HEK293 (cell line): ENCODE data around the gene TMPRSS5.

ENCODE experiments used
- CTCF ChIA-PET: fragments of 350-600 bp; formaldehyde crosslinking; extraction: SDS; loops from one replicate; lab custom pipeline; 2021; ENCODE audit warnings: antibody characterized with exemption; lab: Yijun Ruan, JAX
- POLR2A ChIA-PET: fragments of 300-600 bp; formaldehyde crosslinking; extraction: SDS; loops from one replicate; lab custom pipeline; 2020; ENCODE audit warnings: antibody characterized with exemption, inconsistent platforms; lab: Yijun Ruan, JAX
- H3K27ac ChIP-seq: fragments of 200-500 bp; sonication (Bioruptor generic); 2 replicates; pipeline ENCODE4 v1.5.1; 2014; ENCODE audit warnings: low read depth, low read length, control low read depth, inconsistent platforms; ENCODE audit errors: extremely low read depth
- H3K36me3 ChIP-seq, 2 experiments: fragments of 200-500 bp in 1 of 2; sonication (Bioruptor generic) in 1 of 2; 1 replicate in 1 of 2; 2 replicates in 1 of 2; pipeline ENCODE4 v1.5.1; 2014 to 2017; ENCODE audit warnings: inconsistent platforms in 2 of 2, low read length in 2 of 2; ENCODE audit not compliant: control insufficient read depth in 2 of 2, insufficient read depth in 1 of 2
- H3K4me1 ChIP-seq: fragments of 200-500 bp; sonication (Bioruptor generic); 2 replicates; pipeline ENCODE4 v1.5.1; 2014; ENCODE audit warnings: mild to moderate bottlenecking, low read length, inconsistent platforms; ENCODE audit not compliant: control insufficient read depth, insufficient read depth
- H3K4me3 ChIP-seq: 2 replicates; pipeline ENCODE4 v1.5.1; 2011; ENCODE audit warnings: low read depth, mild to moderate bottlenecking, control low read depth, low read length, moderate library complexity
- H3K9me3 ChIP-seq: fragments of 200-500 bp; sonication (Bioruptor generic); 2 replicates; pipeline ENCODE4 v1.5.1; 2014; ENCODE audit warnings: low read depth, low read length, inconsistent platforms; ENCODE audit not compliant: control insufficient read depth, insufficient read depth
- GLI4 ChIP-seq: fragments of 450-650 bp; formaldehyde crosslinking; IDR thresholded peaks from 2 replicates; pipeline ENCODE4 v1.5.1; 2016; ENCODE audit warnings: missing biosample characterization, missing genetic modification characterization
- IKZF3 ChIP-seq: fragments of 450-650 bp; IDR thresholded peaks from 2 replicates; pipeline ENCODE4 v1.5.0; 2018; ENCODE audit warnings: missing biosample characterization, mild to moderate bottlenecking, missing genetic modification characterization, moderate library complexity
- KLF17 ChIP-seq: fragments of 450-650 bp; formaldehyde crosslinking; IDR thresholded peaks from 2 replicates; pipeline ENCODE4 v1.5.1; 2016; ENCODE audit warnings: missing biosample characterization, missing genetic modification characterization
- ZBTB17 ChIP-seq: fragments of 450-650 bp; formaldehyde crosslinking; IDR thresholded peaks from 2 replicates; pipeline ENCODE4 v1.5.1; 2016; ENCODE audit warnings: missing biosample characterization, missing genetic modification characterization
- ZBTB21 ChIP-seq: fragments of 450-650 bp; formaldehyde crosslinking; IDR thresholded peaks from 2 replicates; pipeline ENCODE4 v1.5.1; 2017; ENCODE audit warnings: missing biosample characterization, missing genetic modification characterization
- ZNF114 ChIP-seq: fragments of 450-650 bp; formaldehyde crosslinking; IDR thresholded peaks from 2 replicates; pipeline ENCODE4 v1.5.0; 2017; ENCODE audit warnings: missing biosample characterization, missing genetic modification characterization
- ZNF146 ChIP-seq: fragments of 450-650 bp; formaldehyde crosslinking; IDR thresholded peaks from 2 replicates; pipeline ENCODE4 v1.5.1; 2016; ENCODE audit warnings: missing biosample characterization, missing genetic modification characterization
- ZNF148 ChIP-seq: fragments of 450-650 bp; formaldehyde crosslinking; IDR thresholded peaks from 2 replicates; pipeline ENCODE4 v1.5.0; 2017; ENCODE audit warnings: missing biosample characterization, missing genetic modification characterization, borderline replicate concordance
- ZNF174 ChIP-seq: fragments of 450-650 bp; formaldehyde crosslinking; IDR thresholded peaks from 2 replicates; pipeline ENCODE4 v1.5.0; 2017; ENCODE audit warnings: missing biosample characterization, mild to moderate bottlenecking, missing genetic modification characterization
- ZNF239 ChIP-seq: fragments of 450-650 bp; formaldehyde crosslinking; IDR thresholded peaks from 2 replicates; pipeline ENCODE4 v1.5.1; 2016; ENCODE audit warnings: missing biosample characterization, missing genetic modification characterization
- ZNF24 ChIP-seq: fragments of 450-650 bp; formaldehyde crosslinking; IDR thresholded peaks from 2 replicates; pipeline ENCODE4 v1.5.1; 2016; ENCODE audit warnings: missing biosample characterization, missing genetic modification characterization
- ZNF404 ChIP-seq: fragments of 450-650 bp; formaldehyde crosslinking; IDR thresholded peaks from 2 replicates; pipeline ENCODE4 v1.5.1; 2017; ENCODE audit warnings: missing biosample characterization, missing genetic modification characterization
- ZNF544 ChIP-seq: fragments of 450-650 bp; formaldehyde crosslinking; IDR thresholded peaks from 2 replicates; pipeline ENCODE4 v1.5.0; 2017; ENCODE audit warnings: missing biosample characterization, missing genetic modification characterization
- ZNF623 ChIP-seq: fragments of 450-650 bp; formaldehyde crosslinking; IDR thresholded peaks from 2 replicates; pipeline ENCODE4 v1.5.1; 2016; ENCODE audit warnings: missing biosample characterization, missing genetic modification characterization
- ZNF670 ChIP-seq: fragments of 450-650 bp; formaldehyde crosslinking; IDR thresholded peaks from 2 replicates; pipeline ENCODE4 v1.5.1; 2016; ENCODE audit warnings: missing biosample characterization, missing genetic modification characterization, low read depth
- ZNF792 ChIP-seq: fragments of 450-650 bp; formaldehyde crosslinking; IDR thresholded peaks from 2 replicates; pipeline ENCODE4 v1.5.1; 2016; ENCODE audit warnings: missing biosample characterization, missing genetic modification characterization
- TF ChIP-seq, protein P1 (sequence below): fragments of 450-650 bp; formaldehyde crosslinking; IDR thresholded peaks from 2 replicates; pipeline ENCODE4 v1.5.1; 2016; ENCODE audit warnings: missing biosample characterization, missing genetic modification characterization
- TF ChIP-seq, protein P2 (sequence below): fragments of 450-650 bp; IDR thresholded peaks from 2 replicates; pipeline ENCODE4 v1.5.1; 2018; ENCODE audit warnings: missing biosample characterization, missing genetic modification characterization
- TF ChIP-seq, protein P3 (sequence below): fragments of 450-650 bp; formaldehyde crosslinking; IDR thresholded peaks from 2 replicates; pipeline ENCODE4 v1.5.1; 2016; ENCODE audit warnings: missing biosample characterization, missing genetic modification characterization

TMPRSS5 gene

GRCh38 chr11:113752932-113753331 lies 46.8 kb upstream of the TMPRSS5 start (continued):
- TF ChIP-seq, protein P1, sequence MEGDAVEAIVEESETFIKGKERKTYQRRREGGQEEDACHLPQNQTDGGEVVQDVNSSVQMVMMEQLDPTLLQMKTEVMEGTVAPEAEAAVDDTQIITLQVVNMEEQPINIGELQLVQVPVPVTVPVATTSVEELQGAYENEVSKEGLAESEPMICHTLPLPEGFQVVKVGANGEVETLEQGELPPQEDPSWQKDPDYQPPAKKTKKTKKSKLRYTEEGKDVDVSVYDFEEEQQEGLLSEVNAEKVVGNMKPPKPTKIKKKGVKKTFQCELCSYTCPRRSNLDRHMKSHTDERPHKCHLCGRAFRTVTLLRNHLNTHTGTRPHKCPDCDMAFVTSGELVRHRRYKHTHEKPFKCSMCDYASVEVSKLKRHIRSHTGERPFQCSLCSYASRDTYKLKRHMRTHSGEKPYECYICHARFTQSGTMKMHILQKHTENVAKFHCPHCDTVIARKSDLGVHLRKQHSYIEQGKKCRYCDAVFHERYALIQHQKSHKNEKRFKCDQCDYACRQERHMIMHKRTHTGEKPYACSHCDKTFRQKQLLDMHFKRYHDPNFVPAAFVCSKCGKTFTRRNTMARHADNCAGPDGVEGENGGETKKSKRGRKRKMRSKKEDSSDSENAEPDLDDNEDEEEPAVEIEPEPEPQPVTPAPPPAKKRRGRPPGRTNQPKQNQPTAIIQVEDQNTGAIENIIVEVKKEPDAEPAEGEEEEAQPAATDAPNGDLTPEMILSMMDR (tag by site-specific recombination), result no peak
- TF ChIP-seq ZNF24 (tag by site-specific recombination), result no peak
- TF ChIP-seq ZNF670 (tag by site-specific recombination), result no peak

DNA sequence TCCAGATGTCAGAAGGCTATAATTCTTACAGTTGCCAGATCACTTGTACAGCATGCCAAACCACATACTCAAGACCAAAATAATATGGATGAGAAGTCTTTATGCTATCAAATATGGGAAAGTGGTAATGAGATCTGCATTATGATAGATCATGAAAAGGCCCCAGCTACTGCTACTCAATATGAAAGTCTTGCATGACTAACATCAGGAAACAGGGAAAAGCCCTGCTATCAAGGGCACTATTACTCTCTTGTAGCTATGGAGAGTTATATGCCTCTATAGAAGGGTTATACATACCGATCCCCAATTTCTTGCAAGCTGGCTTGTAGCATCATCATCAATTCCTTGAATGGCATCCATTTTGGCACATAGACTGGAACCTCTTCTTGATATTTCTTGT lies 30.2 kb upstream of the TMPRSS5 start:
- CTCF ChIA-PET, result no interaction called here
- POLR2A ChIA-PET, result no interaction called here
- no peaks in the 10 kb centered on the region for H3K4me1 ChIP-seq
- no peak overlapping the region for H3K27ac ChIP-seq
- H3K36me3 ChIP-seq, result peaks cover 3 to 90% of the 10 kb centered on the region in 2 experiments; a peak in 2 of 3 replicates
- no peak for TF ChIP-seq ZBTB21 (tag by site-specific recombination)
- no peak for TF ChIP-seq ZNF174
- TF ChIP-seq, protein P2, sequence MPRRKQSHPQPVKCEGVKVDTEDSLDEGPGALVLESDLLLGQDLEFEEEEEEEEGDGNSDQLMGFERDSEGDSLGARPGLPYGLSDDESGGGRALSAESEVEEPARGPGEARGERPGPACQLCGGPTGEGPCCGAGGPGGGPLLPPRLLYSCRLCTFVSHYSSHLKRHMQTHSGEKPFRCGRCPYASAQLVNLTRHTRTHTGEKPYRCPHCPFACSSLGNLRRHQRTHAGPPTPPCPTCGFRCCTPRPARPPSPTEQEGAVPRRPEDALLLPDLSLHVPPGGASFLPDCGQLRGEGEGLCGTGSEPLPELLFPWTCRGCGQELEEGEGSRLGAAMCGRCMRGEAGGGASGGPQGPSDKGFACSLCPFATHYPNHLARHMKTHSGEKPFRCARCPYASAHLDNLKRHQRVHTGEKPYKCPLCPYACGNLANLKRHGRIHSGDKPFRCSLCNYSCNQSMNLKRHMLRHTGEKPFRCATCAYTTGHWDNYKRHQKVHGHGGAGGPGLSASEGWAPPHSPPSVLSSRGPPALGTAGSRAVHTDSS, result no peak
- H3K4me3 ChIP-seq, result no peak overlapping the region
- no peaks in the 10 kb centered on the region for H3K9me3 ChIP-seq

- ChIA-PET CTCF (interaction anchor here (0.5 to 5.4 kb wide), 11 partner anchors 10 to 492 kb away, joined by 3 to 68 read pairs (median 3); no protein-coding TSS in a partner anchor), POLR2A (interaction anchor here (0.7 kb wide), 1 partner anchor 348 kb away, joined by 5 read pairs; no protein-coding TSS in a partner anchor)
- no peaks in the 10 kb centered on the region for H3K4me1 ChIP-seq
- TF ChIP-seq ZNF544 (no peak), ZNF623 (tag by site-specific recombination) (no peak), ZNF404 (no peak), ZNF114 (tag by site-specific recombination) (no peak), ZNF792 (tag by site-specific recombination) (no peak), ZNF146 (no peak), IKZF3 (tag by site-specific recombination) (no peak)
- peaks cover 0 to 49% of the 10 kb centered on the region in 2 experiments; a peak in 2 of 3 replicates for H3K36me3 ChIP-seq
- no peak overlapping the region for H3K27ac ChIP-seq
- no peaks in the 10 kb centered on the region for H3K9me3 ChIP-seq
- H3K4me3 ChIP-seq, result no peak overlapping the region
Measured at GRCh38 chr11:113732092-113732491, 26.0 kb upstream of the TMPRSS5 start.

- Histone ChIP-seq H3K36me3 (peaks cover 0 to 39% of the 10 kb centered on the region in 2 experiments; a peak in 2 of 3 replicates), H3K9me3 (no peaks in the 10 kb centered on the region), H3K4me3 (no peak overlapping the region), H3K27ac (no peak overlapping the region), H3K4me1 (no peaks in the 10 kb centered on the region)
- ChIA-PET POLR2A (no interaction called here), CTCF (interaction anchor here (0.5 to 5.4 kb wide), 36 partner anchors 9 to 1143 kb away, joined by 3 to 68 read pairs (median 4); partner anchors contain the start of gene TTC12)
- TF ChIP-seq ZNF148 (tag by site-specific recombination) (no peak), GLI4 (no peak), KLF17 (tag by site-specific recombination) (no peak), ZNF239 (tag by site-specific recombination) (no peak), ZBTB17 (tag by site-specific recombination) (0 out of 2 replicates have a peak, but pooled peaks have one; percentile 38)
- TF ChIP-seq, protein P3, sequence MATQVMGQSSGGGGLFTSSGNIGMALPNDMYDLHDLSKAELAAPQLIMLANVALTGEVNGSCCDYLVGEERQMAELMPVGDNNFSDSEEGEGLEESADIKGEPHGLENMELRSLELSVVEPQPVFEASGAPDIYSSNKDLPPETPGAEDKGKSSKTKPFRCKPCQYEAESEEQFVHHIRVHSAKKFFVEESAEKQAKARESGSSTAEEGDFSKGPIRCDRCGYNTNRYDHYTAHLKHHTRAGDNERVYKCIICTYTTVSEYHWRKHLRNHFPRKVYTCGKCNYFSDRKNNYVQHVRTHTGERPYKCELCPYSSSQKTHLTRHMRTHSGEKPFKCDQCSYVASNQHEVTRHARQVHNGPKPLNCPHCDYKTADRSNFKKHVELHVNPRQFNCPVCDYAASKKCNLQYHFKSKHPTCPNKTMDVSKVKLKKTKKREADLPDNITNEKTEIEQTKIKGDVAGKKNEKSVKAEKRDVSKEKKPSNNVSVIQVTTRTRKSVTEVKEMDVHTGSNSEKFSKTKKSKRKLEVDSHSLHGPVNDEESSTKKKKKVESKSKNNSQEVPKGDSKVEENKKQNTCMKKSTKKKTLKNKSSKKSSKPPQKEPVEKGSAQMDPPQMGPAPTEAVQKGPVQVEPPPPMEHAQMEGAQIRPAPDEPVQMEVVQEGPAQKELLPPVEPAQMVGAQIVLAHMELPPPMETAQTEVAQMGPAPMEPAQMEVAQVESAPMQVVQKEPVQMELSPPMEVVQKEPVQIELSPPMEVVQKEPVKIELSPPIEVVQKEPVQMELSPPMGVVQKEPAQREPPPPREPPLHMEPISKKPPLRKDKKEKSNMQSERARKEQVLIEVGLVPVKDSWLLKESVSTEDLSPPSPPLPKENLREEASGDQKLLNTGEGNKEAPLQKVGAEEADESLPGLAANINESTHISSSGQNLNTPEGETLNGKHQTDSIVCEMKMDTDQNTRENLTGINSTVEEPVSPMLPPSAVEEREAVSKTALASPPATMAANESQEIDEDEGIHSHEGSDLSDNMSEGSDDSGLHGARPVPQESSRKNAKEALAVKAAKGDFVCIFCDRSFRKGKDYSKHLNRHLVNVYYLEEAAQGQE, result 0 out of 2 replicates have a peak, but pooled peaks have one; percentile 36
Measured at GRCh38 chr11:113730887-113731726, 25.0 kb upstream of the TMPRSS5 start.
